ENCODE data around the gene CHD3.

DNA sequence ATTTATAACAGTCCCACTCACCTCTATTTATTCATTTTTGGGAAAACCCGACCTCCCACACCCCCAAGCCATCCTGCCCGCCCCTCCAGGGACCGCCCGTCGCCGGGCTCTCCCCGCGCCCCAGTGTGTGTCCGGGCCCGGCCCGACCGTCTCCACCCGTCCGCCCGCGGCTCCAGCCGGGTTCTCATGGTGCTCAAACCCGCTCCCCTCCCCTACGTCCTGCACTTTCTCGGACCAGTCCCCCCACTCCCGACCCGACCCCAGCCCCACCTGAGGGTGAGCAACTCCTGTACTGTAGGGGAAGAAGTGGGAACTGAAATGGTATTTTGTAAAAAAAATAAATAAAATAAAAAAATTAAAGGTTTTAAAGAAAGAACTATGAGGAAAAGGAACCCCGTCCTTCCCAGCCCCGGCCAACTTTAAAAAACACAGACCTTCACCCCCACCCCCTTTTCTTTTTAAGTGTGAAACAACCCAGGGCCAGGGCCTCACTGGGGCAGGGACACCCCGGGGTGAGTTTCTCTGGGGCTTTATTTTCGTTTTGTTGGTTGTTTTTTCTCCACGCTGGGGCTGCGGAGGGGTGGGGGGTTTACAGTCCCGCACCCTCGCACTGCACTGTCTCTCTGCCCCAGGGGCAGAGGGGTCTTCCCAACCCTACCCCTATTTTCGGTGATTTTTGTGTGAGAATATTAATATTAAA lies 34.4 kb upstream of the CHD3 start:
- TF ChIP-seq ZNF660 (tag by site-specific recombination; IDR thresholded peaks at IDR 0.05): no peak
- TF ChIP-seq, protein P1, sequence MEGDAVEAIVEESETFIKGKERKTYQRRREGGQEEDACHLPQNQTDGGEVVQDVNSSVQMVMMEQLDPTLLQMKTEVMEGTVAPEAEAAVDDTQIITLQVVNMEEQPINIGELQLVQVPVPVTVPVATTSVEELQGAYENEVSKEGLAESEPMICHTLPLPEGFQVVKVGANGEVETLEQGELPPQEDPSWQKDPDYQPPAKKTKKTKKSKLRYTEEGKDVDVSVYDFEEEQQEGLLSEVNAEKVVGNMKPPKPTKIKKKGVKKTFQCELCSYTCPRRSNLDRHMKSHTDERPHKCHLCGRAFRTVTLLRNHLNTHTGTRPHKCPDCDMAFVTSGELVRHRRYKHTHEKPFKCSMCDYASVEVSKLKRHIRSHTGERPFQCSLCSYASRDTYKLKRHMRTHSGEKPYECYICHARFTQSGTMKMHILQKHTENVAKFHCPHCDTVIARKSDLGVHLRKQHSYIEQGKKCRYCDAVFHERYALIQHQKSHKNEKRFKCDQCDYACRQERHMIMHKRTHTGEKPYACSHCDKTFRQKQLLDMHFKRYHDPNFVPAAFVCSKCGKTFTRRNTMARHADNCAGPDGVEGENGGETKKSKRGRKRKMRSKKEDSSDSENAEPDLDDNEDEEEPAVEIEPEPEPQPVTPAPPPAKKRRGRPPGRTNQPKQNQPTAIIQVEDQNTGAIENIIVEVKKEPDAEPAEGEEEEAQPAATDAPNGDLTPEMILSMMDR (tag by site-specific recombination; IDR thresholded peaks at IDR 0.05): no peak
- no peak for TF ChIP-seq ZNF423 (tag by site-specific recombination; IDR thresholded peaks at IDR 0.05)
- no peak for TF ChIP-seq SETDB1 (IDR thresholded peaks at IDR 0.05; ENCODE audit: insufficient read length, low read length)
- no peak for TF ChIP-seq ZNF175 (tag by site-specific recombination; IDR thresholded peaks at IDR 0.05)
- TF ChIP-seq ZNF549 (tag by site-specific recombination; IDR thresholded peaks at IDR 0.05): no peak
- no peak for TF ChIP-seq YY1 (tag by site-specific recombination; IDR thresholded peaks at IDR 0.05)
